ENCODE measurements around the gene BAHCC1. TPM values are rescaled to one million over a fixed set of nuclear protein-coding genes. Genes with fewer than 3 reads are reported as not detected.

Gene BAHCC1
- total RNA-seq, 1 experiment from 2014 or later = 3.1 TPM

DNA sequence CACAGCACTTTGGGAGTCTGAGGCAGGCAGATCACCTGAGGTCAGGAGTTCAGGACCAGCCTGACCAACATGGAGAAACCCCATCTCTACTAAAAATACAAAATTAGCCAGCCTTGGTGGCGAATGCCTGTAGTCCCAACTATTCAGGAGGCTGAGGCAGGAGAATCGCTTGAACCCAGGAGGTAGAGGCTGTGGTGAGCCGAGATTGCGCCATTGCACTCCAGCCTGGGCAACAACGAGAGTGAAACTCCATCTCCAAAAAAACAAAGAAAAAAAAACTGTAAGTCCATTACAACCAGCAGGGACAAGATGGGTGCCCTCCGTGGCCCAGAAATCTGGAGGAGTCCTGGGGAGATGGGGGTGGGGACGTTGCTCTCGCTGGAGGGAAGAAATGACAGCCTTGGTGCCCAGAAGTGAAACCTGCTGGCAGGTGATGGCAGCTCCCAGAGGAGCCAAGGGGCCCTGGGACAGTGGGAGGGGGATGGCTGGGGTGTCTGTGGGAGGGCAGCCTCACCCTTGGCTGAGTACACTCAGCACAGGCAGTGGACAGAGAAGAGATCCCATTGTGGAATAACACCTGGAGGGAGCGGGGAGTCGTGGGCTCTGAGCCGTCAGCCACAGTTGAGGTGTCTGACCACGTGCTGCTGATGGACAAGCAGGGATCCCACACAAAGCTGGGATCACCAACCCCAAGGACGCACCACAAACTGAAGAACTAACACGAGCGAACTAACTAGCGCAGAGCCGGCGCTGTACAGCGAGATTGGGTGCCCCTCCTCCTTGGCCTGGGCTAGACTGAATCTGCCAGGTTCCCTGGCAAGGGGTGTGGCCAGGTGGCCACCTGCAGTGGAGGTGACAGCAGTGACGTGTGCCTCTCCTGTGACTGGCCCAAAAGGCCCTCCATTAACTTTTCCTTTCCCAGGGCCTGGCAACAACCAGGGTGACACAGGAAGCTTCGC, 46.9 kb upstream of the BAHCC1 start:
- no peak overlapping the region for H2BK12ac ChIP-seq (ENCODE audit: insufficient read length, low read depth, low read length)
- H3K27me3 ChIP-seq (ENCODE audit: insufficient read depth, low read length) = peaks cover 24% of the 10 kb centered on the region
- Mint-ChIP-seq H3K36me3 (ENCODE audit: insufficient read depth in 1 of 3, low read depth in 3 of 3) (no peaks in the 10 kb centered on the region), H3K4me1 (peaks cover 16 to 17% of the 10 kb centered on the region in 2 experiments; a peak in 3 of 4 replicates), H3K9me3 (peaks cover 3% of the 10 kb centered on the region in 2 experiments; a peak in 2 of 5 replicates), H3K27ac (no peak overlapping the region; a peak in 1 of 7 replicates), H3K27me3 (ENCODE audit: low read depth) (peaks cover 74% of the 10 kb centered on the region), H3K4me3 (no peak overlapping the region)
- no peak overlapping the region for H2BK15ac ChIP-seq (ENCODE audit: low read depth, low read length)
- H3K9ac ChIP-seq (ENCODE audit: extremely low read depth, insufficient read length, low read length) = no peak overlapping the region
- H3K4ac ChIP-seq (ENCODE audit: low read depth, low read length) = no peak overlapping the region
- H3K79me2 ChIP-seq (ENCODE audit: insufficient read depth, low read length) = no peaks in the 10 kb centered on the region
- H2AFZ ChIP-seq (ENCODE audit: low read length) = no peak overlapping the region
- H2BK20ac ChIP-seq (ENCODE audit: low read depth, low read length, poor library complexity, severe bottlenecking) = no peak overlapping the region
- no peak overlapping the region for H2BK120ac ChIP-seq (ENCODE audit: low read depth, low read length, poor library complexity, severe bottlenecking)
- no peaks in the 10 kb centered on the region for H3K4me1 ChIP-seq (ENCODE audit: insufficient read depth, low read length)
- H2BK5ac ChIP-seq (ENCODE audit: insufficient read length, low read length) = no peak overlapping the region
- no peak overlapping the region for H3K27ac ChIP-seq (ENCODE audit: insufficient read length, low read depth, low read length)
- no peak overlapping the region for H4K91ac ChIP-seq (ENCODE audit: insufficient read length, low read depth, low read length)
- H3K56ac ChIP-seq (ENCODE audit: insufficient read length, low read depth, low read length) = no peak overlapping the region
- no peak overlapping the region for H3K4me2 ChIP-seq (ENCODE audit: insufficient read depth, insufficient read length, low read length)
- no peak overlapping the region for H3K23ac ChIP-seq (ENCODE audit: insufficient read length, low read depth, low read length)
- TF ChIP-seq, protein P1, sequence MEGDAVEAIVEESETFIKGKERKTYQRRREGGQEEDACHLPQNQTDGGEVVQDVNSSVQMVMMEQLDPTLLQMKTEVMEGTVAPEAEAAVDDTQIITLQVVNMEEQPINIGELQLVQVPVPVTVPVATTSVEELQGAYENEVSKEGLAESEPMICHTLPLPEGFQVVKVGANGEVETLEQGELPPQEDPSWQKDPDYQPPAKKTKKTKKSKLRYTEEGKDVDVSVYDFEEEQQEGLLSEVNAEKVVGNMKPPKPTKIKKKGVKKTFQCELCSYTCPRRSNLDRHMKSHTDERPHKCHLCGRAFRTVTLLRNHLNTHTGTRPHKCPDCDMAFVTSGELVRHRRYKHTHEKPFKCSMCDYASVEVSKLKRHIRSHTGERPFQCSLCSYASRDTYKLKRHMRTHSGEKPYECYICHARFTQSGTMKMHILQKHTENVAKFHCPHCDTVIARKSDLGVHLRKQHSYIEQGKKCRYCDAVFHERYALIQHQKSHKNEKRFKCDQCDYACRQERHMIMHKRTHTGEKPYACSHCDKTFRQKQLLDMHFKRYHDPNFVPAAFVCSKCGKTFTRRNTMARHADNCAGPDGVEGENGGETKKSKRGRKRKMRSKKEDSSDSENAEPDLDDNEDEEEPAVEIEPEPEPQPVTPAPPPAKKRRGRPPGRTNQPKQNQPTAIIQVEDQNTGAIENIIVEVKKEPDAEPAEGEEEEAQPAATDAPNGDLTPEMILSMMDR (conservative IDR thresholded peaks at IDR 0.05) = no peak
- H3T11ph ChIP-seq (ENCODE audit: low read length) = no peak overlapping the region
- H3K79me1 ChIP-seq (ENCODE audit: insufficient read depth, low read depth, low read length, poor library complexity, severe bottlenecking) = no peaks in the 10 kb centered on the region
- no peak overlapping the region for H3K14ac ChIP-seq (ENCODE audit: insufficient read depth, low read length)
- peak; percentile 33 for DNase-seq
- peaks cover 14% of the 10 kb centered on the region for H3K23me2 ChIP-seq (ENCODE audit: insufficient read length, low read depth, low read length, poor library complexity, severe bottlenecking)
- no peaks in the 10 kb centered on the region for H4K20me1 ChIP-seq (ENCODE audit: control insufficient read depth, insufficient read depth, insufficient read length)
- no peak overlapping the region for H4K8ac ChIP-seq (replicated peaks; ENCODE audit: insufficient read length, low read depth, low read length)
- WGBS (ENCODE audit: extremely low coverage, insufficient read length, low lambda C conversion rate) = no CpG with 5 or more reads among the region's 21 CpGs
- no peaks in the 10 kb centered on the region for H3K9me3 ChIP-seq (ENCODE audit: control insufficient read depth, low read depth, low read length)
- no peak overlapping the region for H3K18ac ChIP-seq (ENCODE audit: insufficient read length, low read depth, low read length)
- no peak overlapping the region for H2AK5ac ChIP-seq (ENCODE audit: insufficient read length, low read length)
- no peak overlapping the region for H4K5ac ChIP-seq (ENCODE audit: insufficient read length, low read depth, low read length)
